Stimulated activated CD8-positive, alpha-beta memory T cell treated with anti-CD3 and anti-CD28 coated beads, Interleukin-4, amount 100 ng/mL, for 48 hours (primary cell): Measurements from ENCODE around the gene SWT1.

Source experiments
- DNase-seq: peaks from one replicate; pipeline ENCODE4 v3.0.0-alpha.2; 2020

Gene SWT1

DNA sequence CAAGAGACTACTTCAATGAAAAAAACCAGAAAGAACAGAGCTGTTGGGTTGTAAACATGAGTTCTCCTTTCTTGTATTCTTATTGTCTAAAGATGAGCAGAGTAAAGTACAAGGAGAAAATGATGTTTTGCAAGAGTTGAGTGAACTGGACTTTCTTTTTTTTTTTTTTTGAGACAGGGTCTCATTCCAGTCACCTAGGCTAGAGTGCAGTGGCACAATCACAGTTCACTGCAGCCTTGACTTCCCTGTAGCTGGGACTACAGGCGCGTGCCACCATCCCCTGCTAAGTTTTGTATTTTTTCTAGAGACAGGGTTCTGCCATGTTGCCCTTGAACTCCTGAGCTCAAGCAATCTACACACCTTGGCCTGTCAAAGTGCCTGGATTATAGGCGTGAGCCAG, 167.2 kb downstream of the SWT1 start:
- DNase-seq = no peak

DNA sequence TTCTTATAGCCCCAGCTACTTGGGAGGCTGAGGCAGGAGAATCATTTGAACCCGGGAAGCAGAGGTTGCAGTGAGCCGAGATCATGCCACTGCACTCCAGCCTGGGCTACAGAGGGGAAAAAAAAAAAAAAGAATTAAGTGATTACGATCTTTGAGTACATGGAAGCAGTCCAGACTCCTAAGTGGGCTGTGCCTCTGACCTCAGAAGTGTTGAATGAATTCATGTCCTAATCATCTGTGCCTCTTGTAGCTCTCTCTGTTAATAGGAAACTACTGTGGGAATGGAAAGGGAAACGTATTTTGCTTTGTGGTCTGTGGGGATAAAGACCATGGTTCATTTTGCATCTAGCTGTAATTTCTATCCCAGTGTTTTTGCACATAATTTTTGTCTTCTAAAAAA, 168.4 kb downstream of the SWT1 start:
- DNase-seq = no peak

DNA sequence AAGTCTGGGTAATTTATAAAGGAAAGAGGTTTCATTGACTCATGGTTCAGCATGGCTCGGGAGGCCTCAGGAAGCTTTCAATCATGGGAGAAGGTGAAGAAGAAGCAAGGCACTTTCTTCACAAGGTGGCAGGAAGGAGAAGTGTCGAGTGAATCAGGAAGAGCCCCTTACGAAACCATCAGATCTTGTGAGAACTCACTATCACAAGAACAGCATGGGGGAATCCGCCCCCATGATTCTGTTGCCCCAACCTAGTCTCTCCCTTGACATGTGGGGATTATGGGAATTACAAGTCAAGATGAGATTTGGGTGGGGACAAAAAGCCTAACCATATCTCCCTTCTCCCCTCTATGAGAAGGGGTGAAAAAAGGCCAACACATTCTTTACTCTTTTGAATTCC, 171.3 kb downstream of the SWT1 start:
- DNase-seq = no peak

DNA sequence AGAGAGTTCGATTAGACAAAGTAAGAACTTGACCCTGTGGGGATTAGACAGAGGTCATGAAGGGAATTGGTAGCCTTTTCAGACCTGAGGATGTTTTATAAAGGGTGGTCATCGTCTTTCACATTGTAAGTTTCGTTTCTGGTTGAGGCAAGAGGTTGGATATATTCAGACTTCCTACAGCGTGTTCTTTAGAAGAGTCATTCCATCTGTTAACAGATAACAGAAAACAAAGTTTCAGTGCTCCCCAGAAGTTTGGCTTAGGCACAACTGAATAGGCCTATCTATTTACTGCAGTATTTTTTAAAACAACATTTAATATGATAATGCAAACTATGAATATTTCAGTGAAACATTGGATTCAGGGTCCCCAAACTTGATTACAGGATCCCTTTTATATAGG, 177.2 kb downstream of the SWT1 start:
- no peak for DNase-seq

DNA sequence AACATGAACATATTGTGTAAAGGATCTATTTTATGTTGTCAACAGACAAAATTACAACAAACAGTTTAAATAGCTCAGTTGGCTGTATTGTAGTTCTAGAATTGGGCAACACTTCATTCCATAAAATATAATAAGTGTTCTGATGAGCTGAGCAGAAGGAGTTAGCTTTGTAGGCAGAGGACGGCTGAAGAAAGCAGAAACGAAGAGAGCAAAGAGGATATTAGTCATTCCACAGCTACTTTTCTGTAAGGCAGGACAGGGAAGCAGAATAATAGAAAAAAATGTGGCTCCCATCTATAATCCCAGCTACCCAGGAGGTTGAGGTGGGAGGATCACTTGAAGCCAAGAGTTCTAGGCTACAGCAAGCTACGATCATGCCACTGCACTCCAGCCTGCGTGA, 180.3 kb downstream of the SWT1 start:
- no peak for DNase-seq

DNA sequence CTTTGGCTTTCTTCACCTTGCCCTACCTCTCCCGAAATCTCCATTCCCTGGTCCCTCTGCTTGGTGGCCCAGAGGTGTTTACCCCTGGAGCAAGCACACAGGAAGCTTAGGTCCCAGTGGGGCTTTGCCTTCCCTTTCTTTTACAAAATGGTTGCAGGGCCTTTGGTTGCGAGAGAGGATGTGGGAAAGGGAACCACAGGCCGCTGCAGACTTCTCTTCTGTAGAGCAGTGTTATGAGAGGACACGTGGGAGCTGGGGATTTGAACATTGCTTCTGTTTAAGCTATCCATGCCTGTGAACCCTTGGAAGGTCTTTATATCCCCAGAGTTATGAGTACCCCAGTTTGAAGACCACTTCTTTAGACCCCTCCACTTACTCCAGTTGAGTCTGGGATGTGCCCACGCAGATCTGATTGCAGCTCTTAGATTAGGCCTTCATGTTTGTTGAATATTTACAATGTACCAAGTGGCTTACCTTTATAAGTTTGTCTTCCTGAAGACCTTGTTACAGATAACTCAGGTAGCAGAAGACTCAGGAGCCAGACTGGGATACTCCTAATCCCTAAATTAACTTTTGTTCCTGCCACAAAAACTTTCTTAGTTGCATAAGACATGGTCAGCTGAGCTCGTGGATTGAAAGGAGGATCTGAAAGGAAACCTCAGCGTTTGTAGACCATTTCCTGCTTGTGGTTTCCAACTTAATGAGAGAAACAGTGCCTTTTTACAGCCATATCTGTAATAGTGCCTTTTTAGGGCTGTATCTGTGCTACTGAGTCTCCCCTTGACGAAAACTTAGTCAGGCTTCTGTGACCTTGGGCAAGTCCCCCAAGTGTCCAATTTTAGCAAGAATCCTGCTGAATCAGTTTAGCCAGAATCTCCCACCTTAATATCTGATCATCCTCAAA, 182.0 kb downstream of the SWT1 start:
- DNase-seq = peak; percentile 46

DNA sequence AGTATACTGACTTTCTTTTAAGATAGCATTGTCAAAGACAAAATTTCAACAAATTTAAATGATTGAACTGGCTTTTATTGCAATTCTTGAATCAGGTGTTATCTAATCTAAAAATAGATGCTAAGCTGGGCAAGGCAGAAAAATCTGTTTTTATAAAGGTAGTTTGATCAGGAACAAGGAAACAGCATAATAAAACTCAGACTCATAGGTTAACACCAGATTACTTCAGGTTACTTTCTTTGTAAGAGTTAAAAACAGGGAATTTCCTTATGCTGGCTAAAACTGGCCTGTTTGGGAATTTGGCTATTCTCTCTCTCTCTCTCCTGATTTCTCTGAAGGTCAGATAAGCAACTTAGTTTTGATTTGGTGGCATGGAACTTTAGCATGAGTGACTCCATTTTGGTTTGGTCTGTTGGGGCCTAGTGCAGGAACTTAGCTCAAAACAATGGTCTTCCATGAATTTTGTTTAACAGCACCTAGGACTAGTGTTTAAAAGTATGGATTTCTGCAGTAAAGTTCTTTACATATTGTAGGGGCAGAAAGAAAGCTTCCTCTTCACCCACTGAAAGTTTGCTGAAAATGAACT, 184.3 kb downstream of the SWT1 start:
- no peak for DNase-seq
